Glutamatergic neuron (in vitro differentiated cells): ENCODE data around the gene C21orf58. TPM values are rescaled to one million over a fixed set of nuclear protein-coding genes. Genes with fewer than 3 reads are reported as not detected.

ENCODE experiments used
- DNase-seq: peaks from one replicate; pipeline ENCODE4 v3.0.0; 2022
- H3K27ac Mint-ChIP-seq: one replicate; pipeline ENCODE4 v1.8.0; 2020; ENCODE audit warnings: mild to moderate bottlenecking, mixed read lengths, inconsistent platforms; ENCODE audit not compliant: unreplicated experiment
- H3K27me3 Mint-ChIP-seq: one replicate; pipeline ENCODE4 v1.8.0; 2020; ENCODE audit warnings: mild to moderate bottlenecking, moderate library complexity, mixed read lengths, inconsistent platforms; ENCODE audit not compliant: unreplicated experiment
- H3K36me3 Mint-ChIP-seq: one replicate; pipeline ENCODE4 v1.8.0; 2020; ENCODE audit warnings: mild to moderate bottlenecking, mixed read lengths, inconsistent platforms; ENCODE audit not compliant: unreplicated experiment
- H3K4me1 Mint-ChIP-seq: one replicate; pipeline ENCODE4 v1.8.0; 2020; ENCODE audit warnings: mild to moderate bottlenecking, low read depth, mixed read lengths, inconsistent platforms; ENCODE audit not compliant: unreplicated experiment
- H3K4me3 Mint-ChIP-seq: one replicate; pipeline ENCODE4 v1.8.0; 2020; ENCODE audit warnings: mild to moderate bottlenecking, mixed read lengths, inconsistent platforms; ENCODE audit not compliant: unreplicated experiment
- H3K9me3 Mint-ChIP-seq: one replicate; pipeline ENCODE4 v1.8.0; 2020; ENCODE audit warnings: mild to moderate bottlenecking, moderate library complexity, mixed read lengths, inconsistent platforms; ENCODE audit not compliant: unreplicated experiment
- CTCF ChIP-seq: fragments of 200-600 bp; sonication (generic); IDR thresholded peaks from one replicate; pipeline ENCODE4 v1.5.0; 2021; ENCODE audit not compliant: partially characterized antibody, unreplicated experiment
- total RNA-seq: library from RNA; stranded (reverse); fragmentation: NEBNext Ultra II Directional; extraction: Animal tissue kit (Norgen Biotek cat#: 25700); gene quantifications from one replicate; pipeline ENCODE4 v1.2.1, GENCODE V29; 2021; ENCODE audit not compliant: unreplicated experiment

C21orf58 gene
- total RNA-seq, 1 donor from 2014 or later = 9.7 TPM

GRCh38 chr21:46325073-46325912, 1.6 kb upstream of the C21orf58 start:
- peak; percentile 82 for DNase-seq
- H3K36me3 Mint-ChIP-seq = peaks cover 3% of the 10 kb centered on the region
- peak overlapping the region; percentile 98 for H3K27ac Mint-ChIP-seq
- peak overlapping the region; percentile 97 for H3K4me3 Mint-ChIP-seq
- H3K27me3 Mint-ChIP-seq = peaks cover 16% of the 10 kb centered on the region
- no peak for TF ChIP-seq CTCF
- peaks cover 14% of the 10 kb centered on the region for H3K9me3 Mint-ChIP-seq
- H3K4me1 Mint-ChIP-seq = peaks cover 19% of the 10 kb centered on the region

DNA sequence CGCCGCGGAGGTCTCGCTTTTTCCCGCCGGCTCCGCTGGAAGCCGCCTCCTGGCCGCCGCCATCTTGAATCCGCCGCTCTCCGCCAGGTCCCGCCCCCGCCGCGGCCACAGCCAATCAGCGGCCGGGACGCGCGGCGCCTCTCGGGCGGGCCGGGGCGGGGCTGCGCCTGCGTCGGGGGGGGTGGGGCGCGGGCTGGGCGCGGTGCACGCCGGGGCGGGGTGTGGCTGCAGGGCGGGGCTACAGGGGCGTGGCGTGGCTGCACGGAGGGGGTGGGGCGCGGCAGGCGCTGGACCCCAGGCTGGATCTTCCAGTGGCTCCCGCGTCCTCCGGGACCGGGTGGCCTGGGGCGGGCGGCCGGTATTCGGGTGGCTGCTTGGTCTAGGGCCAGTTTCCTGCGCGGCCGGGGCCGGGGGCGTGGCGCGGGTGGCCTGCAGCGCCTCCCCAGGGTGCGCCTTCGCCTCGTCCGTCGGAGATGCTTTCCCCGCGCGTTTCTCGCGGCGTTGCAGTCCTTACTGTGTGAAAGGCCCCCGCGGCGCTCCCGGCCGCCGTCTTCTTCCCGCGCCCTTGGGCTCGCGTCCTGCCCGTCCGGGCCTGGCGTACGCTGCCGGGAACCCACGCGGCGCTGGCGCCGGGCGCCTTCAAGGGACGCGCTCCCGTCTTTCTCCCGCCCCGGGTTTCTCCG, 861 bp upstream of the C21orf58 start:
- no peak for TF ChIP-seq CTCF
- H3K36me3 Mint-ChIP-seq = peaks cover 3% of the 10 kb centered on the region

DNA sequence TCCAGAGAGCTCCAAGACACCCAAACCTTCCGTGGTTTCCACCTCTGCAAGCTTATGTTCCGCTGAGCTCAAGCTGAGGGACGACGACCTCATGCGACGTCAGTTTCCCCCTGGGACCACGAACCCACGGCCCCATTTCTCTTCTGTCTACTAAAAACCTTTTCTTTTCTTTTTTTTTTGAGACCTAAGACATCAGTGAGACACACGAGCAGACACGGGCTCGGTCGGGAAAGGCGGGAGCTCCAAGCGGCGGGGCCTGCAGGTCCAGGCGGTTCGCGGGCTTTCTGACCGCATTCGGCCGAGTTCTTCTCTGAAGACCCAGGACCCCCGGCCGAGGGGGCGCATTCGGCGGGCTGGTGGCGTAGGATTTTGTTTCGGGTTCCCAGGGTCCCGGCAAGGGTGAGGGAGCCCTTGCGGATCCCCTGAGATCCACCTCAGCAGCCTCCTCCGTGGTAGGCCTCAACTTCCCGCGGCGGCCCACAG, 402 bp downstream of the C21orf58 start:
- Mint-ChIP-seq H3K9me3 (peaks cover 14% of the 10 kb centered on the region), H3K27ac (peak overlapping the region; percentile 46), H3K27me3 (peaks cover 16% of the 10 kb centered on the region), H3K4me1 (peaks cover 16% of the 10 kb centered on the region), H3K36me3 (peaks cover 3% of the 10 kb centered on the region), H3K4me3 (peak overlapping the region; percentile 95)
- TF ChIP-seq CTCF = no peak
- DNase-seq = peak; percentile 35

More for the DNA sequence above, 861 bp upstream of the C21orf58 start:
- Mint-ChIP-seq H3K27ac (peak overlapping the region; percentile 98), H3K9me3 (peaks cover 14% of the 10 kb centered on the region), H3K4me1 (peaks cover 19% of the 10 kb centered on the region), H3K4me3 (peak overlapping the region; percentile 97), H3K27me3 (peaks cover 16% of the 10 kb centered on the region)
- peak; percentile 95 for DNase-seq

- Mint-ChIP-seq H3K4me1 (peaks cover 15% of the 10 kb centered on the region), H3K9me3 (peaks cover 14% of the 10 kb centered on the region), H3K4me3 (peak overlapping the region; percentile 95), H3K36me3 (peaks cover 3% of the 10 kb centered on the region), H3K27ac (peak overlapping the region; percentile 46), H3K27me3 (peaks cover 16% of the 10 kb centered on the region)
- peak; percentile 22 for DNase-seq
- no peak for TF ChIP-seq CTCF
Observed at GRCh38 chr21:46322351-46323226, 1.1 kb downstream of the C21orf58 start.
